HepG2 (cell line): ENCODE data around the gene IL11RA. TPM values are rescaled to one million over a fixed set of nuclear protein-coding genes. Genes with fewer than 3 reads are reported as not detected.

Experiments used
- EED ChIP-seq: sonication (generic); formaldehyde crosslinking; IDR thresholded peaks from 2 replicates; pipeline ENCODE4 v1.5.0; 2020; ENCODE audit warnings: mild to moderate bottlenecking, missing genetic modification reagents
- FOXC1 ChIP-seq: sonication (generic); formaldehyde crosslinking; IDR thresholded peaks from 2 replicates; pipeline ENCODE4 v1.8.0; 2022; ENCODE audit warnings: mild to moderate bottlenecking, missing genetic modification reagents, borderline replicate concordance
- GATAD1 ChIP-seq: IDR thresholded peaks from 2 replicates; pipeline ENCODE4 v1.6.1; 2016; ENCODE audit warnings: missing genetic modification reagents, missing compliant biosample characterization
- KDM3A ChIP-seq: IDR thresholded peaks from 2 replicates; pipeline ENCODE4 v1.6.1; 2018; ENCODE audit warnings: low read depth, missing compliant biosample characterization
- NCOA1 ChIP-seq: sonication (generic); formaldehyde crosslinking; IDR thresholded peaks from 2 replicates; pipeline ENCODE4 v1.9.0; 2021; ENCODE audit warnings: missing genetic modification reagents
- NCOA5 ChIP-seq: sonication (generic); formaldehyde crosslinking; IDR thresholded peaks from 2 replicates; pipeline ENCODE4 v1.4.0; 2020; ENCODE audit warnings: missing genetic modification reagents
- NFKBIZ ChIP-seq: IDR thresholded peaks from 2 replicates; pipeline ENCODE4 v1.6.1; 2018; ENCODE audit warnings: missing genetic modification reagents, missing compliant biosample characterization
- NR2C2 ChIP-seq: sonication (generic); formaldehyde crosslinking; IDR thresholded peaks from 2 replicates; pipeline ENCODE4 v1.4.0; 2020; ENCODE audit warnings: missing genetic modification reagents, mild to moderate bottlenecking, moderate library complexity, borderline replicate concordance
- RERE ChIP-seq: IDR thresholded peaks from 2 replicates; pipeline ENCODE4 v1.6.1; 2016; ENCODE audit warnings: low read depth, missing genetic modification reagents, missing compliant biosample characterization
- STAG1 ChIP-seq: sonication (generic); formaldehyde crosslinking; IDR thresholded peaks from 2 replicates; pipeline ENCODE4 v1.4.0; 2020; ENCODE audit warnings: missing genetic modification reagents
- TBX2 ChIP-seq: sonication (generic); formaldehyde crosslinking; IDR thresholded peaks from 2 replicates; pipeline ENCODE4 v1.5.0; 2020; ENCODE audit warnings: missing genetic modification reagents, mild to moderate bottlenecking, borderline replicate concordance
- ZC3H13 ChIP-seq: sonication (generic); formaldehyde crosslinking; IDR thresholded peaks from 2 replicates; pipeline ENCODE4 v1.8.1; 2023; ENCODE audit warnings: mild to moderate bottlenecking, missing genetic modification reagents, moderate library complexity
- ZNF10 ChIP-seq: sonication (generic); formaldehyde crosslinking; IDR thresholded peaks from 2 replicates; pipeline ENCODE4 v1.4.0; 2020; ENCODE audit warnings: mild to moderate bottlenecking, low read depth, missing genetic modification reagents, borderline replicate concordance
- ZNF235 ChIP-seq: sonication (generic); formaldehyde crosslinking; IDR thresholded peaks from 2 replicates; pipeline ENCODE4 v1.8.1; 2023; ENCODE audit warnings: mild to moderate bottlenecking, missing genetic modification reagents, borderline replicate concordance
- ZNF260 ChIP-seq: sonication (generic); formaldehyde crosslinking; IDR thresholded peaks from 2 replicates; pipeline ENCODE4 v1.4.0; 2020; ENCODE audit warnings: missing genetic modification reagents, low read depth, mild to moderate bottlenecking, borderline replicate concordance
- ZNF34 ChIP-seq: sonication (generic); formaldehyde crosslinking; IDR thresholded peaks from 2 replicates; pipeline ENCODE4 v1.4.0; 2020; ENCODE audit warnings: mild to moderate bottlenecking, missing genetic modification reagents, borderline replicate concordance
- ZNF501 ChIP-seq: sonication (generic); formaldehyde crosslinking; IDR thresholded peaks from 2 replicates; pipeline ENCODE4 v1.5.1; 2020; ENCODE audit warnings: mild to moderate bottlenecking, moderate library complexity, missing genetic modification reagents
- polyA plus RNA-seq, 8 experiments: library from polyadenylated mRNA; depleted of rRNA in 3 of 8; stranded (reverse) in 7 of 8; unstranded in 1 of 8; fragments of >200 nt; fragmentation: Illumina TruSeq in 4 of 8; extraction: Trizol in 4 of 8; gene quantifications; 2 replicates each; pipeline versions ENCODE4 v1.2.1 to v1.2.3, GENCODE V29; 2011 to 2016; ENCODE audit warnings: low read depth in 4 of 8, missing spikeins in 1 of 8, mixed read lengths in 1 of 8; ENCODE audit not compliant: insufficient read depth in 1 of 8
- total RNA-seq, 5 experiments: library from RNA; depleted of rRNA; stranded (reverse); fragments of >200 nt; fragmentation: Illumina TruSeq; extraction: Trizol; gene quantifications; 2 replicates each; pipeline ENCODE4 v1.2.3, GENCODE V29; 2016; ENCODE audit warnings: low read depth in 1 of 5
- TF ChIP-seq, protein P1 (sequence below): sonication (generic); formaldehyde crosslinking; IDR thresholded peaks from 2 replicates; pipeline ENCODE4 v1.5.0; 2020; ENCODE audit warnings: mild to moderate bottlenecking, missing genetic modification reagents

IL11RA gene
- total and polyA plus RNA-seq, 2 of the 13 experiments (the other 11 are each of a cell fraction or from before 2014, with no cell fraction given), result 2.0 to 4.2 TPM

GRCh38 chr9:34646211-34647083 is 5.5 kb upstream of the IL11RA start, which contains the start of gene GALT (continued):
- TF ChIP-seq, protein P1, sequence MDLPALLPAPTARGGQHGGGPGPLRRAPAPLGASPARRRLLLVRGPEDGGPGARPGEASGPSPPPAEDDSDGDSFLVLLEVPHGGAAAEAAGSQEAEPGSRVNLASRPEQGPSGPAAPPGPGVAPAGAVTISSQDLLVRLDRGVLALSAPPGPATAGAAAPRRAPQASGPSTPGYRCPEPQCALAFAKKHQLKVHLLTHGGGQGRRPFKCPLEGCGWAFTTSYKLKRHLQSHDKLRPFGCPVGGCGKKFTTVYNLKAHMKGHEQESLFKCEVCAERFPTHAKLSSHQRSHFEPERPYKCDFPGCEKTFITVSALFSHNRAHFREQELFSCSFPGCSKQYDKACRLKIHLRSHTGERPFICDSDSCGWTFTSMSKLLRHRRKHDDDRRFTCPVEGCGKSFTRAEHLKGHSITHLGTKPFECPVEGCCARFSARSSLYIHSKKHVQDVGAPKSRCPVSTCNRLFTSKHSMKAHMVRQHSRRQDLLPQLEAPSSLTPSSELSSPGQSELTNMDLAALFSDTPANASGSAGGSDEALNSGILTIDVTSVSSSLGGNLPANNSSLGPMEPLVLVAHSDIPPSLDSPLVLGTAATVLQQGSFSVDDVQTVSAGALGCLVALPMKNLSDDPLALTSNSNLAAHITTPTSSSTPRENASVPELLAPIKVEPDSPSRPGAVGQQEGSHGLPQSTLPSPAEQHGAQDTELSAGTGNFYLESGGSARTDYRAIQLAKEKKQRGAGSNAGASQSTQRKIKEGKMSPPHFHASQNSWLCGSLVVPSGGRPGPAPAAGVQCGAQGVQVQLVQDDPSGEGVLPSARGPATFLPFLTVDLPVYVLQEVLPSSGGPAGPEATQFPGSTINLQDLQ (CRISPR knock-in tag), result 0 out of 2 replicates have a peak, but pooled peaks have one; percentile 51
- TF ChIP-seq RERE (CRISPR knock-in tag), result 0 out of 2 replicates have a peak, but pooled peaks have one; percentile 38
- TF ChIP-seq ZNF34 (CRISPR knock-in tag), result no peak
- peak; percentile 34; the same call in 1 of the 2 replicates for TF ChIP-seq ZNF235 (CRISPR knock-in tag)
- peak; percentile 74 for TF ChIP-seq FOXC1 (CRISPR knock-in tag)
- TF ChIP-seq ZNF260 (CRISPR knock-in tag), result no peak
- TF ChIP-seq NR2C2 (CRISPR knock-in tag), result no peak; the same call in 1 of the 2 replicates
- peak; percentile 91 for TF ChIP-seq ZNF501 (CRISPR knock-in tag)
- TF ChIP-seq EED (CRISPR knock-in tag), result no peak
- peak; percentile 26; the same call in 1 of the 2 replicates for TF ChIP-seq STAG1 (CRISPR knock-in tag)
- TF ChIP-seq NCOA5 (CRISPR knock-in tag), result no peak
- no peak for TF ChIP-seq ZNF10 (CRISPR knock-in tag)
- peak; percentile 87 for TF ChIP-seq KDM3A (CRISPR knock-in tag)
- peak; percentile 77; the same call in 1 of the 2 replicates for TF ChIP-seq TBX2 (CRISPR knock-in tag)
- peak; percentile 62; the same call in 1 of the 2 replicates for TF ChIP-seq NCOA1 (CRISPR knock-in tag)
- peak; percentile 39; the same call in 1 of the 2 replicates for TF ChIP-seq ZC3H13 (CRISPR knock-in tag)
- TF ChIP-seq NFKBIZ, result peak; percentile 20; the same call in 1 of the 2 replicates
- peak; percentile 75 for TF ChIP-seq GATAD1
